T-helper 1 cell (primary cell): ENCODE data around the gene CXXC1.
A peak's percentile ranks its signal among the peaks of the same experiment; 100 is the strongest.
"Not testable (repeated sequence)": the region's sequence is repeated elsewhere in the genome, so short reads cannot be mapped to it uniquely, and the experiment has no call there.

Experiments
- DNase-seq, 5 donors: peaks; one replicate each; pipeline ENCODE4 v3.0.0-alpha.2; 2012 to 2020

CXXC1 gene

DNA sequence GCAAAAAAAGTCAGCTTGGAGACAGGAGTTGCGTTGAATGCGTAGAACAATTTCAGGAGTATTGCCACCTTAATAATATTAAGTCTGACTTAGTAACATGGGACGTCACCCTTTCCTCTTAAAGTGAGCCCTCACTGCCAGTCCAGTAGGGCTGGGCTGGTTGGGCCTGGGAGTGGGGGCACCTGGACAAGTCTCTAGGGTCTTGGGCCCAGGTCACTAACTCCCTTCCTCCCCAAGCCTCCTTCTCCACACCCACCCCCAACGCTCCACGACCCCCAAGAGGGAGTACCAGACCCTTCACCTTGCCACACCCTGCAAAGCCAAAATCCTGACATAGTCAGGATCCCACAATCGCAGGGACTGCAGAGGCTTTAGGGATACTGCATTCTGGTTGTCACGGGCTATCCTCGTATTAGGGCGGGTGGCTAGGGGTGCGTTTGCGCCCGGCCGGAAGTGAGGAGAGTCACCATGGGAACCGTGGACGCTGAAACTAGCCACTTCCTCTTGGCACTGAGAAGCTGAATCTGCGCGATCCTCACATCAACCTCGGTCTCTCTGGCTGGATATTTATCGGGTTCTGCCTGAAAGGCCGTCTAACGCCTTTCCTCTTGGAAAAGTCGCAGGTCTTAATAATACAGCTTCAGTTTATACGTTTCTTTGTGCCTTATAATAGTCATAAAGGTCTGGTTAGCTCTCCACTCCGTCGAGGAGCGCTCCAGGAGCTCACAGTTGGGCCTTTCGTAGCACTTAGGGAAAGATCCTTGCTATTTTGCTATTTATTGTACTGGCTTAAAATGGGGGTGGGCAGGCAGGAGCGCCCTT is 10.3 kb upstream of the CXXC1 start:
- peak in 4 of 5 donors; percentile 36 to 82 (median 58) for DNase-seq

DNA sequence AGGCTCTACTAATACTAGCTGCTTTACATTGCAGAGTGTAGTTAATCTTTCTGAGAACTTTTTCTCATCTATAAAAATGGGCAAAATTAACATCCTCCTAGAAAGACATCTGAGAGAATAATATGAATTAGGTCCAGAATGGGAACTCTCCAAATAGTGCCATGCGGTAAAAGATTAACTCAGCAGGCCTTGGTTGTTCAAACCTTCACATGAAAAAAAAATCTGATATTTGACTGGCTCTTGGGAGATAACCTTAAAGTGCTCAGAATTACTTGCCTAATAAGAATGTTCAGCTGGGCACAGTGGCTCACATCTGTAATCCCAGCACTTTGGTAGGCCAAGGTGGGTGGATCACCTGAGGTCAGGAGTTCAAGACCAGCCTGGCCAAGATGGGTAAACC is 5.5 kb upstream of the CXXC1 start:
- no peak for DNase-seq

DNA sequence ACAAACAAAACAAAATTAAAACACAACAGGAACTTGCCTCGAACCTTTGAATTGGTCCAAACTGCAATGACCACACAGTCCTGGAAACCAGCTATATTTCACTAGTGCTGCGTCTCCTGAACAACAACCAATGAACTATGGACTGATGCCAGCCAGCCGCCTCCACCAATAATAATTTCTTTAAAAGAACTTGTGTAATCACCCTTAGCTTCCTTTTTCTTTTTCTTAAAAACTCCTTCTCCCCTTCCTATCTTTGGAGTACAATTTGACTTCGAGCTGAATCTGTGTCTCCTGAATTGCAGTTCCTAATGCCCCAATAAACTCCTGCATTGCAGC is 1.6 kb upstream of the CXXC1 start:
- DNase-seq, result no peak

DNA sequence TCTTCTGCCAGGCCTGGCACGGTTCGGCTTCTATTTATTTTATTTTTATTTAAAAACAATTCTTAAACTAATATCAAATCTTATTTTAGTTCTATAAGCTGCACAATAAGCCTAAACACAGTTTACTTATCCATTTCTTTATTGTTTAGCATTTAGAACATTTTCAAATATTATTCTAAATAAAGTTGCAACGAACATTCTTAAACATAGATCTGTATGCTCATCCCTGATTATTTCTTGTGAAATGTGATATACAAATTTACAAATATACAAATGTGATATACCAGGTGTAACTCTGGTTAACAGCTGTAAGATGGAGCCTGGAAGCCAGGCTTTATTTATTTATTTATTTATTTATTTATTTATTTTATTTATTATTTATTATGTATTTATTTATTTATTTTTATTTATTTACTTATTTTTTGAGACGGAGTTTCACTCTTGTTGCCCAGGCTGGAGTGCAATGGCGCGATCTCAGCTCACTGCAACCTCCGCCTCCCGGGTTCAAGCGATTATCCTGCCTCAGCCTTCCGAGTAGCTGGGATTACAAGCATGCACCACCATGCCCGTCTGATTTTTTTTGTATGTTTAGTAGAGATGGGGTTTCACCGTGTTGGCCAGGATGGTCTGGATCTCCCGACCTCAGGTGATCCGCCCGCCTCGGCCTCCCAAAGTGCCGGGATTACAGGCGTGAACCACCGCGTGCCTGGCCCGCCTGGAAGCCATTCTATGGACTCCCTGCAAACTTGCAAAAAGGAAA is 1.0 kb upstream of the CXXC1 start:
- not testable (repeated sequence) for DNase-seq

DNA sequence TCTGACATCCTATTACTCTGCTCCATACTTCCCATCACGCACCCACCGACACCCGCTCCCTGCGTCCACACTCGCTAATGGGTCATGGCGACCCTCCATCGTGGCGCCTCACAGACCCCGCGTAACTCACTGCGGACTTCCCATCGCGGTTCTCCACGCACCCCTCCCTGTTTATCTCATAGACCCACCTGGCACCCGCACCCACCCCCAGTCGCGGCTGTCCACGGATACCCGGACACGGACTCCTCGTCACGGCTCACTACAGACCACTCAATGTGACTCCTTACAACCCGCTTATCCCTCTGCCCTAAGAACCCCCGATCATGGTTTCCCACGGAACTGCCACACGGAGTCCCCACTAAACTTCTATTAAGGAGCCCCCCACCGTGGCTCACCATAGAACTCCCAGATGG is 458 bp downstream of the CXXC1 start:
- no peak for DNase-seq

DNA sequence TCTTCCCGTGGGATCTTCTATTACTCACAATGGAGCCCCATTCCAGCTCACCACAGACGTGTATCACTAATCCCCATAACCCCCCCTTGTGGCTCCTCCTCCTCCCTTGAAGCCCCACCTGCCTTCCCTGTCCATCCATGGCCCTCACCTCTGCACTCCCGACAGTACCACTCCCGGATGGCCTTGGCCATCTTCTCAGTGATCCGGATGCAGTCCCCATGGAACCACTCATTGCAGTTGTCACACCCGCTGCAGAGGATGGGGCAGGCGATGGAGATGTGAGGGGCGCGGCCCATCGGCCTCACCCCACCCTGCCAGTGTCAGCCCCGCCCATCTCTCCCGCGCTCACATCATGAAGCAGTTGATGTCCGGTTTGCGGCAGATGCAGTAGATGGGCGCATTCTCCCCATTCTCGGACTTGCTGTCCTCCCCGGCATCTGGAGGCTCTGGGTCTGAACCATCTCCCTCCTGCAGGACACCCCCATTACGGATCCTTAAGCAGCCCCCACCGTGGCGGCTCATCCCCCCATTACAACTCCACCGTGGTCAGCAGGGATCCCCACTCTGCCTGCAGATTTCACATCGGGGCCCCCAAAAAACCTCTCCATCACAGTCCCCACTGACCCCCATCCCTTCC is 983 bp downstream of the CXXC1 start:
- DNase-seq, result no peak

DNA sequence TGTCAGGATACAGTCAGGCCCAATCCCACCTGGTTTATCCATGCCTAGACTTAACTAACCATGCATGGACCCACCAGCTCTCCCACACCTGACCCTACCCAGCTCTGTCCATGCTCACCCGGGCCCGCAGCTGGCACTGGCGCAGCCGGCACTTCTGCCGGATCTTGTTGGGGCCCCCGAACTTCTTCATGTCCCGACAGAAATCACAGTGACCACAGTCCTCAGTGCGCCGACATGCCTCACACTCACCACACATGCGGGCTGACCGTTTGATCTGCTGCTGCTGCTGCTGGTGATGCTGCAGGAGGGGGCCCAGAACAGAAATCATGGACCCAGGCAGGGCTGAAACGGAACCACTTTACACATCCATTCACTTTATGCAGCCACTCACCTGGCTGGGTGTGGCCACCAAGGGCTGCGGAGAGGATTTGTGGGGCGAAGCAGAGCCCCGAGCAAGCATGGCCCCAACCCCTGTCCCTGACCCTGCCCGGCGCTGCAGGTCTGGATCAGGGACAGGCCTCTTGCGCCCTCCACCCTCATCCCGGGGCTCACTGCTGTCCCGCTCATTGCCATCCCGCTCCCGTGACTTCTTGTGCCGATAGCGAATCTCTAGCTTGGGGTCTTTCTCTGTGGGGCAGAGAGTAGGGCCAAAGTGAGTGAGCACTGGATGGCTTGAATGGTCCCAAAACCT is 1.7 kb downstream of the CXXC1 start:
- no peak for DNase-seq

DNA sequence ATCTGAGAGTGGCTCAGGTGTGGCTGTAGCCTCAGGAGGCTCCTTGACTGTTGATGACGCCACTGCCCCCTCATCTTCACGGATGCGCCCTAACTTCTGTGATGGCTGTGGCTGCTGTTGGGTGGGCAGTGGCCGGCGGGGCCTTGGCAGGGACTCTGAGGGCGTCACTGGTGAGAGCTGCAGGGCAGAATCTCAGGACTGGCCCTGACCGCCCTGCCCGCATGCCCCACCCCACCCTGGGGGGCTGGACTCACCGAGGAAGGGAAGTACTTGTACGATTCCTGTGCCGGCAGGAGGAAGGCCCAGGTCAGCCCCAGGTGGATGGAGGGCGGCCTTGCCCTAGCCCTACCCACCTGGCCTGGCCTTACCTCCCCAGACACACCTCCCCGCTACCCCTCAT is 2.4 kb downstream of the CXXC1 start:
- no peak for DNase-seq

DNA sequence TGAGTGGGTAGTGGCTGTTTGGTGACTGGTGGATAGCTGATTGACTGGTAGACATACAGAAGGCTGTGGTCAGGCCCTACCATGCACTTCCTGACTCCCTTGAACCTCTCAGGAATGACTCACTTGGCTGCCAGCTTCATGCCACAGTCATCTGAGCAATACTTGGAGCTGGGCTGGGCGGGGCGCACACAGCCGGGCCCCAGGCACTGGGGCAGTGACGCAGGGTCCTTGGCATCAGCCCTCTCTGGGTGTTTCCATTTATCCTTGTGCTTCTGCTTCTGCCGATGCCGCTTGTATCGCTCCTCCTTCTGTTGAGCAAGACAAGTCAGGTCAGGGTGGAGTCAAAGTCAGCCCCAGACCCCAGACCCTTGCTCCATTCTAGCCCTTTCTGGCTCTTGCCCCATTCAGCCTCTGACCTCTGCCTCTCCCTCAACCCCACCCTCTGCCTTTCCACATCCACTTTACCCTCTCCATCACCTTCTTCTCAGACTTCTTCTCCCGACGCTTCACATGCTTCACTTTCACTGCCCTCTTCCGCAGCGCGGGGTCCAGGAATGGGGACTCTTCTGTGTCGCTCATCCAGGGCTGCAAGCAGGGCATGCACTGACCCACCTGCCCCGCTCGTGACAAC is 3.1 kb downstream of the CXXC1 start:
- DNase-seq, result no peak

DNA sequence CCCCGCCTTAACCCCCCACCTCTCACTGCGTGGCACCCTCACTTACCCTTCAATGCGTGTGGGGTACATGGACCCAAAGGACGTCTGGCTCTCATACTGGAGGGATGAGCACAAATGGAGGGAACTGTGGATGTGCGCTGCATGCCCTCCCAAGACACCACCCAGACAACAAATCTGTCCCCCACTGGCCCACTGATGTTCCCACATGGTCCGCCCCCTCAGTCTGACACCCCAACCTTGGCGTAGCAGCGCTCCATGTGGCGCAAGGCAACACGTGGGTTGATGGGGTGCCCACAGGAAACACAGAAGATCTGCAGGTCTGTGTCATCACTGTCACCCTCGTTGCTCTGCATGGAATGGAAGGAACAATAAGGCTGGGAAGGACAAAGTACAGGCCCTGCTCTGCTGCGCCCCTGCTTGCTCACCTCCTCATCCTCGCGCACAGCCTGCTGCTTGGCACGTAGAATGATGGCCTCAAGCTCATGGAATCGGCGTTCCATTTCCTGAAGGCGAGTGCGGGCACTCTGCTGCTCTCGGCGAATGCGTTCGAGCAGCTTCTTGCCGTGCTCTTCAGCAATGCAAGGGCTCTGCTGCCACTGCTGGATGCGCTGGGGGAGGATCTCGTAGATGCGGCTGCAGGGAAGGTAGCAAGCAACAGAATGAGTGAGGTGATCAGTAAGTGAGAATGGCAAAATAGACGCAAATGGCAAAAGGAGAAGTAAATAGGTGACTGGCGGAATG is 3.9 kb downstream of the CXXC1 start:
- no peak for DNase-seq

DNA sequence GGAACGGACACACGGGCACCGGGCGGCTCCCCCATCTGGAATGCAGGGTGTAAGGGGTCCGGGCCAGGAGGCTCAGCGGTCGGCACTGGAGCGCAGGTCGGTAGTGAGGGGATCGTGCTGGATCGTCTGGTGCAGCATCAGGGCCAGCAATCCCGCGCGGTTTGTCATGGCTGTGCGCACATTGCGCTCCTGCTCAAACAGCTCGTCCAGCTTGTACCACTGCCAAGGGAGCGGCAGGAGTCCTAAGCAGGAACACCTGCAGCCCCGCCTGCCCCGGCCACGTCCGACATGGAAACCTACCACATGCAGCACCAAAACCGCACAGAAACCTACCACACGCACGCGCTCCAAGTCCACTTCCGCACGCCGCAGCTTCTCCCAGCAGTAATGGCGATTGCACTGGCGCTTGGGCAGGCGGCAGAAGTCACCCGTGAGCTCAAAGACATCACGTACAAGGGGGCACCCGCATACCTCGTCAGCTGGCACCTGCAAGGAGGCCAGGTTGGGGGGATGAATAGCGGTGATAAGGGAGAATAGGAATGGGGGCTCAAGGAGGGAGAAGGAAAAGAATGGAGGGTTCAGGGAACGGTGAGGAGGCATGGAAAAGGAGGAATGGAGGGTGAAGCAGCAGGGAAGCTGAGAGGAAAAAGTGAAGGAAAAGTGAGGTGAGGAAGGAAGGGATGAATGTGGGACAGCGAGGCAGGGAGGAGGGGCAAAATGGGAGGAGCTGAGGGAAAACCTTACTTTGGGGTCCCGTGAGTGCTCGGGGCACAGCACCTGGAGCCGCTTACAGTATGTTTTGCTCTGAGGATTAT is 4.8 kb downstream of the CXXC1 start:
- no peak for DNase-seq

DNA sequence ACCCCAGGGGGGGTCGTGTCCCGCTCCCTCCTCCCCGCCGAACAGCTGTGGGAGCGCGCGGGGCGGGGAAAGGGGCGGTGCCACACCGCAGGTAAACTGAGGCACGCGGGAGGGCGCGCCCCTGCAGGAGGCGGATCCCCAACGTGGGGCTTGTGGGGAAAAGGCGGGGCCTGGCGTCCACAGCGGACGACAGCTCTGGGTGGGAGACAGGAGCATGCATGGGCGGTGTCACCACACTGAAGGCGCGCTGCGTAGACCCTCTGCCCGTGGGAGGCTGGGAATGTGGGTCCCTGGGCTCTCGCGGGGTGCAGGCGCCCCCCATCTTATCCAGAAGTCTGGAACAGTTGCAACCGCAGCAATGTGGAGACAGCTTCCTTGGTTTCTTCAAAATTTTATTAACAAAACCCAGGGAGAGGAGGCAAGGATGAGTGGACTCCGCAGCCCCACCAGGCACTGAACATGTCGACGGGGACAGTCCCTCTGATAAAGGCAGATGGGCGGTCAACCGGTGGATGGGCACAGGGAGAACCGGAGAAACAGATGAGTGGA is 5.4 kb downstream of the CXXC1 start:
- DNase-seq, result no peak

DNA sequence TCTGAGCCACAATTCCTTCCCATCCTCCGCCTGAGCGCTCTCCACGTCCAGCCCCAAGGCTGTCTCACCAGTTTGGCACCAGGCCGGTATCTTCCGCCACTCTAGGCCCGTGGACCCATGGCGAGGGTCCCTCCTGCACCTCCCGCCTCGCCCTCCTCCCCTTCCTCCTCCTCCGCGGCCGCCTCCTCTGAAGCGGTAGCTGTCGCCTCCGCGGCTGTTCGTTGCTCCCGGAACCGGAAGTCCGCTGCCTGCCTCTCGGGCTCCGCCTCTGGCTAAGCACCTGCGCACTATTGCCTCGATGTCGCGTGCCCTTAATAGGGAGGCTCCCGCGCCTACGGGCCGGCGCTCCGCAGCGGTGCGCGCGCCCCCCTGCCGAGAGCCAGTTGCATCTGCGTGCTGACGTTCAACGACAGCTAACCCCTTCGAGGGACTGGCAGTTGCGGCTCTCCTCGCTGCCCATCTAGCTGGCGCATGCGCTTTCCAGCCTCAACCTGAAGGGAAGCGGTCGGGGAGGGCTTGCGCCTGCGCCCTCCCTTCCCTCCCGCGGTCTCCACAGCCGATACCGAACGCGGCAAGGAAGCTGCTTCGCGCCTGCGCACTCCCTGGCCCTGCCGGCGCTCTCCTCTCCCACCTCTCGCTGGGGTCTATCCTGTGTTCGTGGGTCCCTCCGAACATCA is 6.1 kb downstream of the CXXC1 start, which contains the start of gene MBD1:
MBD1 (minus strand) TSS at position 229 of the 677 bp plus-strand sequence. CDS start 1,531 bp downstream, outside the sequence.
- DNase-seq, result peak; percentile 96 to 99 (median 96)

DNA sequence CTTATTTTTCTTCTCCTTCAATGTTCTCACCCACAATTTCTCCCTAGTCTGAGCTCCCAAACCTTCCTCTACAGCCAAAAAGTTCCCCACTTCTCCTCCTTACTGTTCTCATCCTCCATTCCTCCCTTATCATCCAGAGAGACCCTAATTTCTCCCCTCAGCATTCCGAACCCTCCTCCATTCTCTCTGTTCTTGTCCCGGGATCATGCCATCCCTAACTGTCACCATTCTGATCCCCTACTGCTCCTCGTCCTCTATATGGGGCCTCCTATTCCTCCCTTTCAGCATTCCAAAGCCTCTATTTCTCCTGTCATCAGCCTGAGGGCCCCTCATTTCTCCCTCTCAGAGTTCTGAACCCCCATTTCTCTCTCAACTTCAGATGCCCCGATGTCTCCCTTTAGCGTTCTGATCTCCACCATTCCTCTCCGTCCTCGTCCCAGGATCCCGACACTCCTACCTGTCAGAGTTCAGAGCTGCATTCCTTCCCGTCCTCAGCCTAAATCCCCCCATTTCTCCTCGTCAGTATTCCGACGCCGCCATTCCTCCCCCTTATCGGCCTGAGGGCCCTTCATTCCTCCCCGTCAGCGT is 6.7 kb downstream of the CXXC1 start:
- DNase-seq, result no peak

DNA sequence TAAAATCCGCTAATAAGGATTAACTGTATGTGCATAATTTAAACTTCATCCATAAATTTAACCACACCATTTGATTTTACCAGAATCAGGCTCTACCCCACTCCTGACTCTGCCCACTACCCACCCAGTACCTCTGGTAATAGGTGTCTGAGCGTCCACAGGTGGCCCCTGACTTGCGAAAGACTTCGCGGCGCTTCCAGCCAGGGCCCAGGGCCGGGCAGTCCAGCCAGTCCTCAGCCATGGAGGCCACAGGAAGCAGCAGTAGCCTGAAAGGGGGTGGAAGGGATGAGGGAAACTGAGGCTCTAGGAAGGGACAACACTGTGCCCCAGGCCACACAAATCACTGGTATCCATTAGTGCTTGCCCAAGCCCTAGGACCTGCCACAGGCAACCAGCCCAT is 7.7 kb downstream of the CXXC1 start:
- DNase-seq, result no peak

DNA sequence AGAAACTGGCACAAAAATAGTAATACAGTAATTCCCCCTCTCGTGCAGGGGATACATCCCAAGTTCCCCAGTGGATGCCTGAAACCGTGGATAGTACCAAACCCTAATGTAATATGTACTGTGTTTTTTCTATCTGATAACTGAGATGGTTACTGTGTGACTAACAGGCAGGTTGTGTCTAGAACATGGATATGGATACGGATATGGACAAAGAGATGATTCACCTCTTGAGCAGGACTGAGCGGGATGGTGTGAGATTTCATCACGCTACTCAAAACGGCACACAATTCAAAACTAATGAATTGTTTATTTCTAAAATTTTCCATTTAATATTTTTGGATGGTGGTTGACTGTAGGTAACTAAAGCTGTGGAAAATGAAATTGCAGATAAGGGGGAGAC is 9.6 kb downstream of the CXXC1 start:
- DNase-seq, result no peak

DNA sequence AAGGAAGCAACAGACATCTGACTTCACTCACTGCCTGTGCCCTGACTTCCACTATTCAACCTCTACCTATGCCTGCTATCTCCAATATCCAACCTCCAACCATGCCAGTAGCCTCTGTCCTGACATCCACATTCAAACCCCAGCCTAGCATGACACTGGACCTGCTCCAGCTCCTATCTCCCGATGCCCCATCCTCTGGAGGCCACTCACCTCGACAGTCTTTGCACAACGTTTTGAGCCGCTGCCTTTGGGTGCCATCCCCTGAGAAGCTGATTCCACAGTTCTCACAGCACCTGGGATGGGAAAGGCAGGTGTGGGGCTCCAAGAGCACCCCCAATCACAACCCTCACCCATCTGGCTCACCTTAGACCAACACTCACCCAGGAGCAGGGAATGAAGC is 11.0 kb downstream of the CXXC1 start:
- DNase-seq, result no peak

DNA sequence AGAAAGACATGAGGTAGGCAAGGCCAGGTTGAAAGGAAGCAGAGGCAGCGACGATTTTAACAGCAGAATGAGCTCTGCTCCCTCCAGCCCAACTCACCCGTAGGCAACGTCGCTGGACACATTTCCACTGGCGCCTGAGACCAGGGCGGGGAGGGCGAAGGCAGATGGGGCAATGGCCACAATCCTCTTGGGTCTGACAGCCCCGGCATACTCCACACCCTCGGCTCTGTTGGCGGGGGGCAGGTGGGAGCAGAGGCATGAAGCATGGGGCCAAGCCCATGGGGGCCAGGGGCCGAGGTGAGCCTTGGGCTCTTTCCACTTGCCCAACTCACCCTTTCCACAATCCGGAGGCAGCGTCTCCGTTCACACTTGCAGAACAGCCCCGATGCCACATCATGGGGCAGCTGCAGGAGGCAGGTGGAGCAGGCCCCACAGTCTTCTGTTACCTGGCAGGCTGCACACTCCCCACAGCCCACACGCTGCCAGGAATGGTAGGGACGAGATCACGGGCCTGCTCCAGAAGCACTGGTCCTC is 11.9 kb downstream of the CXXC1 start:
- DNase-seq, result no peak

DNA sequence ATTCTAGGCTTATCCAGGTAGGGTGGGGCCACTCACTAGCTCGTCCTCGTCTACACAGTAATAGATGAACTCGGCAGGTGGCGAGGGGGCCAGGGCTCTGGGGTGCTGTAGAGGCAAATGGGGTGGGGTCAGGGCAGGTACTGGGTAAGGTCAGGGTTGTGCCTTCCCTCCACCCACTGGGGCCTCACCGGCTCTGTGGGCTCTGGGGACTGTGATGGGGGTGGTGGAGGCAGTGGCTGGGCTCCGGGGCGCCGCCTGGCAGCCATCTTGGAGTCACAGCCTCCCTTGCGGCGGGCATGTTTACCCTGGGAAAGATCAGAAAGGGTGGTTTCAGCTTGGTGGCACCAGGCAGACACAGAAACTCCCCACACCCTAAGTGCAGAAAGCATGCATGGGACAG is 12.6 kb downstream of the CXXC1 start:
- DNase-seq, result no peak
